ENCODE data around the gene GRIK1. TPM values are rescaled to one million over a fixed set of nuclear protein-coding genes. Genes with fewer than 3 reads are reported as not detected.

Gene GRIK1
- not detected in 5 replicates for total RNA-seq (2022; extraction: Qiagen RNA extraction; ENCODE audit: low read depth)

GRCh38 chr21:29939924-29940275 is at the start of gene GRIK1:
Gene GRIK1 (minus strand): TSS chr21:29939996.

Other genes with a start within 250 kb of the GRIK1 start
- gene CLDN17, start 226.8 kb upstream of the GRIK1 start, total RNA-seq (2022; extraction: Qiagen RNA extraction; ENCODE audit: low read depth) = not detected in 5 replicates

All from A549 treated with DMSO at 1 μM for 4 hours (cell line).